ENCODE data around the gene SYNJ1. TPM values are rescaled to one million over a fixed set of nuclear protein-coding genes. Genes with fewer than 3 reads are reported as not detected.
A peak's percentile ranks its signal among the peaks of the same experiment; 100 is the strongest.
"Not testable (repeated sequence)": the region's sequence is repeated elsewhere in the genome, so short reads cannot be mapped to it uniquely, and the experiment has no call there.

The SYNJ1 gene
- total RNA-seq, 1 donor from 2014 or later: 7.7 TPM

GRCh38 chr21:32698971-32699693 is 28.7 kb downstream of the SYNJ1 start:
- peak; percentile 53 to 79 for DNase-seq (ENCODE audit: low read depth in 2 of 2)

DNA sequence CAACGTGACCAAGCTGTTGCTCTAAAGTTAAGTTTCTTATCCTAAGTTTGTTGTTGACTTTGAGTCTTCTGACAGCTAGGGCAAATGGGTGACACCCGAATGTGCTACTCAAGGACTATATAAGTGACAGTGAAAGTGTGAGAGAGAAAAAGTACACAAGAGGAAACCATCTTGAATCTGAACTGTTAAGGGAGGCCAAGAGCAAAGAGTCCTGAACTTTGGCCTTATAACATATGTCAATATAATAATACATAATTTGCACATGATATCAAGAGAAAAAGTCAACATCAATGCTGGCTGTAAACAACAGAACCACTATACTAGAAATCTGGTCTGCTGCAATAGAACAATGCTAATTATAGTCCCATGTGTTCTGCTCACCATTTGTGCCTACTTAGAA is 29.5 kb downstream of the SYNJ1 start:
- DNase-seq (ENCODE audit: low read depth in 2 of 2): no peak

DNA sequence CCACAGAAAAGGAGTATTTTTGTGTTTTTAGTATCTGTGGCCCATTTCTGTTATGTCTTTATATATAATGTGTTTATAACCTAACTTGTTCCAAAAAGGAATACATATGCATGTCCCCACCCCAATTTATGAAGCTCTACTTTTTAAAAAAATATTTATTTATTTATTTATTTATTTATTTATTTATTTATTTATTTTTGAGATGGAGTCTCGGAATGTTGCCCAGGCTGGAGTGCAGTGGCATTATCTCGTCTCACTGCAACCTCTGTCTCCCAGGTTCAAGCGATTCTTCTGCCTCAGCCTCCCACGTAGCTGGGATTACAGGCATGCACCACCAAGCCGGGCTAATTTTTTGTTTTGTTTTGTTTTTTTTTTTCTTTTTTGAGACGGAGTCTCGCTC is 32.3 kb downstream of the SYNJ1 start:
- DNase-seq (ENCODE audit: low read depth in 2 of 2): not testable (repeated sequence)

DNA sequence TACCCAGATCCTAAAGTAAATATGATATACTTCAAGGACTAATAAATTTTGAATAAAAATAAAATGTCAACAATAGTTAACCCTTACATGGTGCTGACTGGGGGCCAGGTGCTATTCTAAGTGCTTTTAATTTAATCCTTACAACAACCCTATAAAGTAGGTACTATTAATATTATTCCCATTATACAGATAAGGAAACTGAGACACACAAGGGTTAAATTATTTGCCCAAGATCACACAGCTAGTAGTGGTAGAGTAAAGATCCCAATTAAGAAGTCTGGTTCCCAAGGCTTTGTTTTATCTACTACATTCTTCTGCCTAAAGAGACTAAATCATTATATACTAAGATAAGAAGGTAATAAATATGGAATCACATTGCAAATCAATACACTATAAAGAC is 34.2 kb downstream of the SYNJ1 start:
- DNase-seq (ENCODE audit: low read depth in 2 of 2): no peak

- no peak for DNase-seq (ENCODE audit: low read depth in 2 of 2)
Observed at GRCh38 chr21:32690085-32690484, 37.7 kb downstream of the SYNJ1 start.

GRCh38 chr21:32687643-32688345 is 40.0 kb downstream of the SYNJ1 start:
- peak; percentile 67 to 74 for DNase-seq (ENCODE audit: low read depth in 2 of 2)

- DNase-seq (ENCODE audit: low read depth in 2 of 2): no peak
Observed at GRCh38 chr21:32682696-32683474, 44.9 kb downstream of the SYNJ1 start.

DNA sequence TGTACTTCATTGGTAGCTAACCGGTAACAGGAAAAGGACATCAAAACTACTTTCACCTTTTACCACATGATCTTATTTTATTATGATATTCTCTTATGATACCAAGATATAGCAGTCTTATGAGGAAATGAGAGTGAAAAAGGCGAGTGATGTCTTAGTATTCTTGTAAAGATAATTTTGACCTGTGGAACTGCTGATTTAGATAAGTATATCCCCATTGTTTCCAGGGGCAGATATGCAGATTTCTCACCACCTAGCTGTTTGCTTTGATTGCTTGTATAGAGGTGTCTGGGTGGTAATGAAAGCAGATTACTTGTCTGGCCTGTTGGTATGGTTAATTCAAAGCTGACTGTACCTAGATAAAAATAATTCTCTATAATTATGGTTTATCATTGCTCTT is 53.1 kb downstream of the SYNJ1 start:
- DNase-seq (ENCODE audit: low read depth in 2 of 2): no peak

GRCh38 chr21:32674038-32674437 is 53.8 kb downstream of the SYNJ1 start:
- no peak for DNase-seq (ENCODE audit: low read depth in 2 of 2)

DNA sequence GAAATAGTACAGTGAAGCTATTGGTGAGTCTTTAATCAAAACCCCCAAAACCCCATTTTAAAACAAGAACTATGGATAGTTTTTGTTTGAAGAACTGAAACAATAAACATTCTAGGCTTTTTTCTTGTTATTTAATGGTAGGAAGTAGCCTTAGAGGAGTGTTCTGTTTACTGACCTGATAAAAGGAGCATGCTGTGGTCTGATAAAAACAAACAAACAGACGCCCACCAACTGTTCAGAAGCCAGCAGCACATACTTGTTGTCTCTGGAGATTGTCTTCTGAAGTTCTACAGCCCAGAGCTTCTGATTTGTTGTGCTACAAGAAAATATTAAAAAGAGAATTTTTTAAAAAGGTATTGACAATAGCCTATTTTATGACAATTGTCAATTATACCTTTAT is 61.6 kb downstream of the SYNJ1 start:
- DNase-seq (ENCODE audit: low read depth in 2 of 2): no peak

- DNase-seq (ENCODE audit: low read depth in 2 of 2): not testable (repeated sequence)
Observed at GRCh38 chr21:32664095-32664494, 63.7 kb downstream of the SYNJ1 start.

GRCh38 chr21:32661981-32662380 is 65.8 kb downstream of the SYNJ1 start:
- not testable (repeated sequence) for DNase-seq (ENCODE audit: low read depth in 2 of 2)

DNA sequence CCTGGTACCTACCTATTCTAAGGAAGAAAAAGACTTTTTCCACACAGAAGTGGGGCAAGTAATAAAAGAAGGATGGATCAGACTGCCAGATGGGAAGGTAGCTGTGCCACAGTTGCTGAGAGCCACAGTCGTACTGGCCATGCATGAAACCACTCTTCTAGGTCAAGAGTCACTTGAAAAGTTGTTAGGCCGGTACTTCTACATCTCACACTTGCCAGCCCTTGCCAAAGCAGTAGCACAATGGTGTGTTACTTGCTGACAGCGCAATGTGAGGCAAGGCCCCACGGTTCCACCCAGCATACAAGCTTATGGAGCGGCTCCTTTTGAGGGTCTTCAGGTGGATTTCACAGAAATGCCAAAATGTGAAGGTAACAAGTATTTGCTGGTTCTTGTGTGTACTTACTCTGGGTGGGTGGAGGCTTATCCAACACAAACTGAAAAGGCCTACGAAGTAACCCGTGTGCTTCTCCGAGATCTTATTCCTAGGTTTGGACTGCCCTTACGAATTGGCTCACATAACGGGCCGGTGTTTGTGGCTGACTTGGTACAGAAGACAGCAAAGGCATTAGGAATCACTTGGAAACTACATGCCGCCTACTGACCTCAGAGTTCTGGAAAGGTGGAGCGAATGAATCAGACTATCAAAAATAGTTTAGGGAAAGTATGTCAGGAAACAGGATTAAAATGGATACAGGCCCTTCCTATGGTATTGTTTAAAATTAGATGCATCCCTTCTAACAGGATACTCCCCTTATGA is 66.6 kb downstream of the SYNJ1 start:
- DNase-seq (ENCODE audit: low read depth in 2 of 2): not testable (repeated sequence)

GRCh38 chr21:32658524-32658923 is 69.3 kb downstream of the SYNJ1 start:
- no peak for DNase-seq (ENCODE audit: low read depth in 2 of 2)

- DNase-seq (ENCODE audit: low read depth in 2 of 2): peak; percentile 14 to 59
Observed at GRCh38 chr21:32653326-32653901, 74.4 kb downstream of the SYNJ1 start.

DNA sequence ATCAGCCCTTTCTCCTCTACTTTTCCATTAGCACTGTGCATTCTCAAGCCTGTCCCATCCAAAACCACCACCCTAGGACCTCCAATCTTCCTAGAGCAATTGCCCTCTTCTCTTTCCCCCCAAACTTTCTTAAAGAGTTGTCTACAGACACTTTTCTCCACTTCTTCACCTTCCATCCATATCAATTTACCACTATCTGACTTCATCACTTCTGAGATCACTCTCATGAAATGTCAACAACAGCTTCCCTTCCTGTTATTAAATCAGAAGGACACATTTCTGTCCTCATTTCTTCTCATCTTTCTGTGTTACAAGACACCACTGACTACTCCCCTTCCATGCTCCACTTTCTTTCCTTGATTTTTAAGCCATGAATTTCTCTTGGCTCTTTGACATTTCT is 79.6 kb downstream of the SYNJ1 start:
- no peak for DNase-seq (ENCODE audit: low read depth in 2 of 2)

- no peak for DNase-seq (ENCODE audit: low read depth in 2 of 2)
Observed at GRCh38 chr21:32645261-32646182, 82.3 kb downstream of the SYNJ1 start.

GRCh38 chr21:32641710-32642698 is 85.8 kb downstream of the SYNJ1 start:
- DNase-seq (ENCODE audit: low read depth in 2 of 2): no peak

Measured in lung microvascular endothelial cell (primary cell).